ENCODE measurements around the gene FOXI1.

The FOXI1 gene

DNA sequence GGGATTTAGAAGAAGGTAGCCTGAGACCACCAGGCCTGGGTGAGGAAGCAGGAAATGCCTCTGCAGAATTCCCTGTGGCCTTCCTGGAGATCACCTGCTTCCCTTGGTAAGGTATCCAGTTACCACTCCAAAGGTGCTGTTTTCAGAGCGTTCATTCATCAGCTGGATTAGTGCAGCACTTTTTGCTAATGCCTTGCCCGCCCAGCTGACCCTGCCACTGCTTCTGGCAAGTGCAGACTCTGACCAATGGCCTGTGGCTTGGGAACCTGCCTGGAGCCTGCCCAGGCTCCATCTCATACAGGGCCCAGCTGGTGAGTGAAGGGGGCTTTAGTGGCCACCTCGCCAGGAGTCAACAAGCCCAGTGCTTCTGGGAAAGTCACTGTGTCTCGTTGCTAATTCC lies 48.6 kb downstream of the FOXI1 start:
- DNase-seq: no peak

DNA sequence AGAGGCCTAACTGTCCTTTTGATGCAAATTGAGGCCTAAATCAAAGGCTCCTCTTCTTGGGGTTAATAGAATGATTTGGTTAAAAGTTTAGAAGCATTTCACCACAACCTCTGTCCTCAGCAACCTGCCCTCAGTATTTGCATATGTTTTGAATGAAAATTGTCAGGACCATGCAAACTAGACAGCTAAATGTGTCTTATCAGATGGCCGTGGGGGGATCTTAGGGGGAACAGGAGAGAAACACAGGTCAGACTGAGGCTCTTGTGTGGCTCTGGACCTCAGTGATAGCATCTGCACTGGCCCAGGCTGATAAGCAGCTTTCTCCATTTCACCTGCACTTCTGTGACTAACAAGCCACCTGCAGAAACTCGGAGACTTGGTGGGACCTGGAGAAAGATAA lies 49.0 kb downstream of the FOXI1 start:
- no peak for DNase-seq

DNA sequence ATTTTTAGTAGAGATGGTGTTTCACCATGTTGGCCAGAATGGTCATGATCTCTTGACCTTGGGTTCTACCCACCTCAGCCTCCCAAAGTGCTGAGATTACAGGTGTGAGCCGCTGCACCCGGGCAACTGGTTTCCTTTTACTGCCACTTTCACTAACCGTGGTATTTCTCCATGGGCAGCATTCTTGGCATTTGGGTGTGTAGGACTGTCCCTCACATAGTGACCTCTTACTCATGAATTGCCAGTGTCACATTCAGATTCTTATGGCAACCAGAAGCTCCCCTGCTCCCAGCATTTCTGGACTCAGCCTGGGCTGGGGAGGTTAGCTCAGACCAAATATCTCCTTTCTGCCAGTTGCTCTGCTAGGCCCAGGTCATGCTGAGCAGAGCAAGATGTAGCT lies 50.1 kb downstream of the FOXI1 start:
- no peak for DNase-seq

DNA sequence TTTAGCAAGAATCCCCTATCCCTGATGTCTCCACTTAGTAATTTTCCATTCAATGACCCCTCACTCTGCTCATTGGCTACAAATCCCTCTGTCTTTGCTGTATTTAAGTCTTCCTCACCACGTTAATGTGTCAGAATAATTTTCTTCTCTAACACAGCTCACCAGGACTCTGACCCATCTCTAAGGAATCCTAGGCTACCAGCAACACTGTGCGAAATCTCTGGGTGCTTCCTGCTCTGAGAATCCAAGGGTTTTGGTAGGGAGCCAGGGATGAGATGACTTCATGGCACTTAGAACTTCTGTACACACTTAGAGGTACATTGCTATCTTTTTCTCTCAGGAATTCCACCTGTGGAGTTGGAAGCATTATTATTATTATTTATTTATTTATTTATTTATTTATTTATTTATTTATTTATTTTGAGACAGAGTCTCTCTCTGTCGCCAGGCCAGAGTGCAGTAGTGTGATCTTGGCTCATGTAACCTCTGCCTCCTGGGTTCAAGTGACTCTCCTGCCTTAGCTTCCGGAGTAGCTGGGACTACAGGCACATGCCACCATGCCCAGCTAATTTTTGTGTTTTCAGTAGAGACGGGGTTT lies 53.5 kb downstream of the FOXI1 start:
- DNase-seq: no peak
